IPS-15b (cell line): Measurements from ENCODE around the gene ADGRB3.

Source experiments
- H3K27me3 ChIP-seq: one replicate; pipeline ENCODE4 v1.6.1; 2013; ENCODE audit warnings: low read length; ENCODE audit not compliant: control insufficient read depth, insufficient read depth
- H3K36me3 ChIP-seq: one replicate; pipeline ENCODE4 v1.6.1; 2013; ENCODE audit warnings: low read length; ENCODE audit not compliant: control insufficient read depth, insufficient read depth
- H3K4me1 ChIP-seq: one replicate; pipeline ENCODE4 v1.6.1; 2013; ENCODE audit warnings: mild to moderate bottlenecking, low read length; ENCODE audit not compliant: control insufficient read depth, insufficient read depth
- H3K4me3 ChIP-seq: one replicate; pipeline ENCODE4 v1.5.1; 2013; ENCODE audit warnings: low read depth, low read length
- H3K9ac ChIP-seq: one replicate; pipeline ENCODE4 v1.6.1; 2013; ENCODE audit warnings: low read depth, mild to moderate bottlenecking, low read length
- H3K9me3 ChIP-seq: one replicate; pipeline ENCODE4 v1.6.1; 2013; ENCODE audit warnings: mild to moderate bottlenecking, low read length; ENCODE audit not compliant: control insufficient read depth, insufficient read depth

Gene ADGRB3

GRCh38 chr6:68634726-68635411, at the start of gene ADGRB3:
TSS of gene ADGRB3 (plus strand) at chr6:68635282. CDS start at chr6:68638676, 3,394 bp downstream.
- H3K4me3 ChIP-seq: peak within 1 kb of the TSS; percentile 79
- peaks cover 60% of the 10 kb centered on the region for H3K27me3 ChIP-seq
- no peaks in the 10 kb centered on the region for H3K36me3 ChIP-seq
- peak within 1 kb of the TSS; percentile 51 for H3K9ac ChIP-seq
- no peaks in the 10 kb centered on the region for H3K9me3 ChIP-seq
- peaks cover 4% of the 10 kb centered on the region for H3K4me1 ChIP-seq

DNA sequence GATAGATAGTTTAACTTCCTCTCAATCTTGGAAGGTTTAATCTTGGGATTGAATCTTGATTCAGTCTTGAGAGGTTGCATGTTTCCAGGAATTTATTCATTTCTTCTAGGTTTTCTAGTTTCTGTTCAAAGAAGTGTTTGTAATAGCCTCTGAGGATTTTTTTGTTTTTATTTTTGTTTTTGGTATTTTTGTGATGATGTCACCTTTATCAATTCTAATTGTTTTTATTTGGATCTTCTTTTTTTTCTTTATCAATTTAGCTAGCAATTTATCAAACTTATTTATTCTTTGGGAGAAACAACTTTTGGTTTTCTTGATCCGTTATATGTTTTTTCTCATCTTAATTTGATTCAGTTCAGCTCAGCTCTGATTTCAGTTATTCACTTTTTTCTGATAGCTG, 41.5 kb upstream of the ADGRB3 start:
- no peak overlapping the region for H3K9ac ChIP-seq
- no peaks in the 10 kb centered on the region for H3K4me1 ChIP-seq
- H3K9me3 ChIP-seq: no peaks in the 10 kb centered on the region
- H3K4me3 ChIP-seq: no peak overlapping the region
- H3K36me3 ChIP-seq: no peaks in the 10 kb centered on the region
- H3K27me3 ChIP-seq: no peaks in the 10 kb centered on the region

GRCh38 chr6:68597642-68598041, 37.4 kb upstream of the ADGRB3 start:
- no peak overlapping the region for H3K4me3 ChIP-seq
- no peaks in the 10 kb centered on the region for H3K36me3 ChIP-seq
- H3K4me1 ChIP-seq: no peaks in the 10 kb centered on the region
- H3K27me3 ChIP-seq: no peaks in the 10 kb centered on the region
- H3K9ac ChIP-seq: no peak overlapping the region
- no peaks in the 10 kb centered on the region for H3K9me3 ChIP-seq

- H3K9me3 ChIP-seq: no peaks in the 10 kb centered on the region
- H3K4me1 ChIP-seq: no peaks in the 10 kb centered on the region
- no peak overlapping the region for H3K4me3 ChIP-seq
- H3K27me3 ChIP-seq: no peaks in the 10 kb centered on the region
- no peak overlapping the region for H3K9ac ChIP-seq
- H3K36me3 ChIP-seq: no peaks in the 10 kb centered on the region
These were observed 19.1 kb upstream of the ADGRB3 start for GRCh38 chr6:68615938-68616337.

DNA sequence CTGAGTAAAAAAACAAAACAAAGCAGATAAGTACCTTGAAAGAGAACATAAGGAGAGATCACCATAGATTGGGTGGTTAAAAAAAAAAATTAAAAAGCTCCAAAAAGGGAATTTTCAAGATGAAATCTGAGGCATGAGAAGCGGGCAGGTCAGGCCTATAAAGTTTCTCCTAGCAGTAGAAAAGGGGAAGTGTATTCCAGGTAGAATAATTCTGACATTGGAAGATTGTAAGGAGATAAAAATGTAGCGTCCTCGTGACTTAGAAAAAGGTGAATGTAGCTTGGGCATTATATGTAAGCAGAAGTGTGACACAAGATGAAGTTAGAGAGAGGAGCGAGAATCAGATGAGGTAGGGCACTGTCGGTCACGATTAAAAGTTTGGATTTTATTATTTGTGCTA, 9.1 kb upstream of the ADGRB3 start:
- Histone ChIP-seq H3K4me1 (no peaks in the 10 kb centered on the region), H3K4me3 (no peak overlapping the region), H3K9me3 (no peaks in the 10 kb centered on the region), H3K36me3 (no peaks in the 10 kb centered on the region), H3K27me3 (no peaks in the 10 kb centered on the region), H3K9ac (no peak overlapping the region)

GRCh38 chr6:68628161-68628560, 6.9 kb upstream of the ADGRB3 start:
- no peaks in the 10 kb centered on the region for H3K36me3 ChIP-seq
- no peak overlapping the region for H3K9ac ChIP-seq
- peaks cover 13% of the 10 kb centered on the region for H3K27me3 ChIP-seq
- no peaks in the 10 kb centered on the region for H3K9me3 ChIP-seq
- H3K4me3 ChIP-seq: no peak overlapping the region
- H3K4me1 ChIP-seq: no peaks in the 10 kb centered on the region

DNA sequence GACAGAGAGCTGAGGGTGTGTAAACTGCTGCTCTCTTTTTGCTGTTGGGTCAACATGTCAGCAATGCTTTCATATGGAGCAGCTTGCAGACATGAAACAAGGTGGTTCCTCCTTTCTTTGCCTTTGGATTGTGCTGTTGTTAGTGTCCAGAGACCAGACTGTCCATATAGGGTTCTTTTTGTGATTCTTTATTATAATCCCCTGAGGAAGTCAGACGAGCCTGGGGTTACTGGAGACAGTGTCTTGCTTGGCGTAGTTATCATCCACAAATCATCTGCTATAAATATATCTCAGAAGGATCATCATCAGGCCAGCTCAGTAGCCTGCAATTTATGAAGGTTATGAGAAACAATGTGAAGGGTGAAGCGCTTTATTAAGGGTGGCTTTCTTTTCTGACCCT, 2.3 kb upstream of the ADGRB3 start:
- H3K36me3 ChIP-seq: no peaks in the 10 kb centered on the region
- H3K4me3 ChIP-seq: no peak overlapping the region
- no peaks in the 10 kb centered on the region for H3K9me3 ChIP-seq
- no peak overlapping the region for H3K9ac ChIP-seq
- peaks cover 4% of the 10 kb centered on the region for H3K4me1 ChIP-seq
- H3K27me3 ChIP-seq: peaks cover 43% of the 10 kb centered on the region

- no peaks in the 10 kb centered on the region for H3K9me3 ChIP-seq
- peak overlapping the region; percentile 53 for H3K4me3 ChIP-seq
- H3K27me3 ChIP-seq: peaks cover 46% of the 10 kb centered on the region
- peaks cover 4% of the 10 kb centered on the region for H3K4me1 ChIP-seq
- no peaks in the 10 kb centered on the region for H3K36me3 ChIP-seq
- no peak overlapping the region for H3K9ac ChIP-seq
These were observed 1.7 kb upstream of the ADGRB3 start for GRCh38 chr6:68633281-68633971.

DNA sequence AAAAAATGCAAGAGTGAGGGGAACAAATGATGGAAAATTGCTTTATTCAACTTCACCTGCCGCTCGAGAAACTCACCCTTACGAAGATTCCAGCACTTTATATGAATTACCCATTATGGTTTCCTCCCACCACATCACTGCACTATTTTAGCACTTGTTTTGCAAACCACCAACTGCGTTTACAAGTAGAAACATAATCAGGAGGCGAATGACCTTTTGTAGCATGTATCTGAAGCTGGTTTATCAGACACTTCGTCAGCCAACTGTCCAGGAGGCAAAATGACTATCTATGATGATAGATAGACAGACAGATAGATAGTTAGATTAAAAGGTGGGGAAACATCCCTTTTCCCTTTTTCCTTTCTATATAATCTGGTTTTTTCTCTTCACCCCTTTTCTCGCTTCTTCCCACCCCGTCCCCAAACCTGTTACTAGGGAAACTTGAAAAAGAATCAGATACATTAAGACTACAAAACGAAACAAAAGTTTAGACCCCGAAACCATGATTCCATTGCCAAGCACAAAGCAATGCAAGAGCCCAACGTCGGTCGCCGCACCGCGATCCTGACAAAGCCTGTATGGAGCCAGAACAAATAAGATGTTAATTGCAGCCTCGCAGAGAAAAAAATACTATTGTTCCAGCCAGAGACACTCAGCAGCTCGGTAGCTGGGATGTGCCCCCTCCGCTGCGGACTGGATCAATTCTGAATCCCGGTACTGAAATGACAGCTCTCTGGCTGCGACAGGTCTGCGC, 933 bp upstream of the ADGRB3 start:
- Histone ChIP-seq H3K9ac (no peak overlapping the region), H3K27me3 (peaks cover 53% of the 10 kb centered on the region), H3K4me1 (peaks cover 4% of the 10 kb centered on the region), H3K36me3 (no peaks in the 10 kb centered on the region), H3K4me3 (peak overlapping the region; percentile 53), H3K9me3 (no peaks in the 10 kb centered on the region)

- peaks cover 6% of the 10 kb centered on the region for H3K4me1 ChIP-seq
- peaks cover 65% of the 10 kb centered on the region for H3K27me3 ChIP-seq
- H3K9me3 ChIP-seq: no peaks in the 10 kb centered on the region
- H3K36me3 ChIP-seq: no peaks in the 10 kb centered on the region
- peak overlapping the region; percentile 51 for H3K9ac ChIP-seq
- H3K4me3 ChIP-seq: peak overlapping the region; percentile 79
These were observed 277 bp downstream of the ADGRB3 start for GRCh38 chr6:68635412-68635705.

DNA sequence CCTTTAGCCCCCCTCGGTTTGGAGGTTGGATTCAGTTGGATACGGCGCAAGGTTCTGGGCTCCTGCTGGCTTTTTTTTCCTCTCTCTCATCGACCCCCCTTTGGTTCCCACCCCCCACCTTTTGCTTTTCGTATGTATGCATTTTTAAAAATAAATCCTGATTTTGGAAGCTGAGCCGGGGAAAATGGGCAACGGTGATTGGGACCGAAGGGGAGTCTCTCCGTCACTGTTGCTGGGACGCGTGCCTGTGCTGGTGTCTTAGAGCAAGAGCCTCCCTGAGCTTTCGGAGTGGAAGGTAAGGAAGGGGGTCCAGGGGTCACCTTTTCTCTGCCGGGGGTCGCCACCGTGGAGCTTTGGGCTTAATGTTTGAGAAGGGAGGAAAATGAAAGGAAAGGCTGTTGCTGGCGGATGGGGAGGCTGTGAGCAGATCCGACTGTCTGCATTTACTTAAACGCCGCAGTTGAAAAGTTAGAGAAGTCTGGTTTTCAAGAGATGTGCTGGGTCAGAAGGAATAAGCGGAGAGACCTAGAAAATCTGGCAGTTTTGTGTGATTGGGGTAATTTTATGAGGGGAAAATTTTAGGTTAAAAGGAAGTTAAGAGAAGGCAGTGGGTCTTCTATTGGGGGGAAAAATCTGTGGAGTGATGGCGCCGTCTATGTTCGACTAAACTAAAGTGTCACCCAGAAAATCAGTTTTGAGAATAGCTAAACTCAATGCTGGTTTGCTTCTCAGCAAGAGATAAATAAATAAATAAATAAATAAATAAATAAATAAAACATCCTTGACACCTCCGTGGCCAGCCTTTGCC, 828 bp downstream of the ADGRB3 start:
- H3K36me3 ChIP-seq: no peaks in the 10 kb centered on the region
- peaks cover 11% of the 10 kb centered on the region for H3K4me1 ChIP-seq
- H3K9me3 ChIP-seq: no peaks in the 10 kb centered on the region
- H3K27me3 ChIP-seq: peaks cover 70% of the 10 kb centered on the region
- peak overlapping the region; percentile 51 for H3K9ac ChIP-seq
- peak overlapping the region; percentile 79 for H3K4me3 ChIP-seq
